Panc1 (cell line): ENCODE data around the gene SELENOF.
"Not testable (repeated sequence)": the region's sequence is repeated elsewhere in the genome, so short reads cannot be mapped to it uniquely, and the experiment has no call there.

Experiments used
- CTCF ChIP-seq: fragments of 450-650 bp; IDR thresholded peaks from 2 replicates; pipeline ENCODE4 v1.5.1; 2017; ENCODE audit warnings: mild to moderate bottlenecking
- POLR2AphosphoS5 ChIP-seq: IDR thresholded peaks from 2 replicates; pipeline ENCODE4 v1.6.1; 2012; ENCODE audit warnings: mild to moderate bottlenecking, low read depth, low read length, moderate library complexity
- TCF7L2 ChIP-seq: IDR thresholded peaks from 2 replicates; pipeline ENCODE4 v1.6.1; 2011; ENCODE audit warnings: mild to moderate bottlenecking, low read depth, low read length, inconsistent platforms

GRCh38 chr1:86899401-86899800, 14.5 kb downstream of the SELENOF start:
- not testable (repeated sequence) for TF ChIP-seq CTCF, TCF7L2, POLR2AphosphoS5
